Adrenal gland (tissue), 12 donors: ENCODE results near the gene STAP2. TPM values are rescaled to one million over a fixed set of nuclear protein-coding genes. Genes with fewer than 3 reads are reported as not detected.
A peak's percentile ranks its signal among the peaks of the same experiment; 100 is the strongest.

ENCODE experiments used
- DNase-seq, 7 donors: peaks; one replicate each; pipeline ENCODE4 v3.0.0-alpha.2; 2019 to 2020
- H3K27ac ChIP-seq, 5 donors: fragments of 200-600 bp; sonication (generic) in 4 of 5; 1 replicate in 3 of 5; 2 replicates in 2 of 5; pipeline versions ENCODE4 v1.5.1 to v1.8.0; 2016 to 2020; ENCODE audit warnings: mild to moderate bottlenecking in 1 of 5
- H3K27me3 ChIP-seq: fragments of 200-600 bp; 2 replicates; pipeline ENCODE4 v1.8.0; 2021
- H3K36me3 ChIP-seq, 2 donors: fragments of 200-600 bp; replicated peaks in 1 of 2; 1 replicate in 1 of 2; 2 replicates in 1 of 2; pipeline versions ENCODE4 v1.5.1 to v1.8.0; 2018 to 2022
- H3K4me1 ChIP-seq, 2 donors: fragments of 200-600 bp; replicated peaks in 1 of 2; 1 replicate in 1 of 2; 2 replicates in 1 of 2; pipeline versions ENCODE4 v1.5.1 to v1.8.0; 2018 to 2021
- H3K4me3 ChIP-seq, 4 donors: fragments of 200-600 bp; sonication (generic) in 3 of 4; one replicate each; pipeline ENCODE4 v1.5.1; 2016 to 2018
- H3K9me3 ChIP-seq, 3 donors: fragments of 200-600 bp; sonication (generic) in 1 of 3; replicated peaks in 1 of 3; 1 replicate in 2 of 3; 2 replicates in 1 of 3; pipeline versions ENCODE4 v1.5.1 to v1.8.0; 2016 to 2021
- POLR2A ChIP-seq, 2 donors: fragments of 450-650 bp; IDR thresholded peaks; one replicate each; pipeline ENCODE4 v1.6.1; 2017; ENCODE audit warnings: antibody characterized with exemption in 2 of 2, mild to moderate bottlenecking in 2 of 2, moderate library complexity in 1 of 2
- WGBS, 4 donors: extraction: QIAGEN DNeasy Blood & Tissue Kit in 2 of 4; methylation state at CpG; one replicate each; pipeline versions ENCODE4 v1.1.5 to v1.1.7; 2013 to 2017; 5-methylcytosine and 5-hydroxymethylcytosine counted together
- intact Hi-C, 2 donors: fragments of 100-400 bp; cut with DNase I; formaldehyde crosslinking; loops; one replicate each; pipeline versions ENCODE4 v1.14.1 to v1.15.0; 2022 to 2023
- polyA plus RNA-seq, 3 donors: library from polyadenylated mRNA; stranded (reverse); fragments of 200-250 nt in 2 of 3; fragments of 350-450 nt in 1 of 3; fragmentation: Illumina TruSeq in 1 of 3; extraction: RNeasy Lipid Tissue Mini Kit (QIAGEN cat#74804) in 1 of 3; gene quantifications; one replicate each; pipeline ENCODE4 v1.2.3, GENCODE V29; 2013 to 2014
- total RNA-seq, 9 donors: library from RNA; depleted of rRNA in 4 of 9; stranded (reverse); fragments of >200 nt in 4 of 9; fragments of 120-200 nt in 1 of 9; fragmentation: NEBNext Ultra II Directional in 1 of 9; extraction: Animal tissue kit (Norgen Biotek cat#: 25700) in 1 of 9; gene quantifications; one replicate each; pipeline versions ENCODE4 v1.1.0 to v1.2.4, GENCODE V29; 2013 to 2023
- TF ChIP-seq, protein P1 (sequence below), 6 experiments: fragments of 450-650 bp in 4 of 6; fragments of 200-600 bp in 2 of 6; sonication (generic) in 1 of 6; IDR thresholded peaks; 1 replicate in 5 of 6; 2 replicates in 1 of 6; pipeline versions ENCODE4 v1.5.1 to v1.8.0; 2016 to 2021; ENCODE audit warnings: antibody characterized with exemption in 6 of 6, mild to moderate bottlenecking in 2 of 6, moderate library complexity in 1 of 6
- donor health status: healthy with polysubstance abuse.
- donor health status: Bipolar disorder and iron deficiency.
- donor health status: DM: yes; HTN: yes; CAD: no.
- donor health status: DM: no; HTN: no; CAD: no.
- donor health status: DM: no; HTN: no; CAD: no.
- donor health status: DM: yes; HTN: yes; CAD: no.

Gene STAP2
- total and polyA plus RNA-seq, 12 donors, result 5.7 to 106 (median 36.5) TPM

DNA sequence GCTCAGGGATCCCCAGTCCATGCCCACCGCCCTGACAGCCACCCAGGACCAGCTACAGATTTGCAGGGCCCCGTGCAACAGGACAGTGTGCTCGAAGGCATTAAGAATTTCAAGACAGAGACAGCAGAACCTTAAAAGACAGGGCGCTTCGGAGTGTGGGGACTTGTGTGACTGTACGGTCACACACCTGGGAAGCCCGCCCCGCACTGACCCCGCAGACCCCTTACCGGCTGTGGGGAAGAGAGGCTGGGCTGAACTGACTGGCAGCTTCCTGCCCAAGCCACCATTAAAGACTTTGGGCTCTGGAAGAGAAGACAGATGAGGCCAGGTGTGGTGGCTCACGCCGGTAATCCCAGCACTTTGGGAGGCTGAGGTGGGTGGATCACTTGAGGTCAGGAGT lies 14.4 kb downstream of the STAP2 start:
- H3K4me1 ChIP-seq, result peaks cover 8 to 18% of the 10 kb centered on the region in 2 donors
- no peaks in the 10 kb centered on the region for H3K9me3 ChIP-seq
- H3K27ac ChIP-seq, result no peak overlapping the region
- no peaks in the 10 kb centered on the region for H3K36me3 ChIP-seq
- no peak for DNase-seq
- H3K27me3 ChIP-seq, result no peaks in the 10 kb centered on the region
- intact Hi-C loops, result no loop called here
- no peak overlapping the region for H3K4me3 ChIP-seq
- 83 to 89% (median 87%) methylated on average over 8 to 12 of the region's 12 CpGs for WGBS, 4 donors
- TF ChIP-seq, protein P1, sequence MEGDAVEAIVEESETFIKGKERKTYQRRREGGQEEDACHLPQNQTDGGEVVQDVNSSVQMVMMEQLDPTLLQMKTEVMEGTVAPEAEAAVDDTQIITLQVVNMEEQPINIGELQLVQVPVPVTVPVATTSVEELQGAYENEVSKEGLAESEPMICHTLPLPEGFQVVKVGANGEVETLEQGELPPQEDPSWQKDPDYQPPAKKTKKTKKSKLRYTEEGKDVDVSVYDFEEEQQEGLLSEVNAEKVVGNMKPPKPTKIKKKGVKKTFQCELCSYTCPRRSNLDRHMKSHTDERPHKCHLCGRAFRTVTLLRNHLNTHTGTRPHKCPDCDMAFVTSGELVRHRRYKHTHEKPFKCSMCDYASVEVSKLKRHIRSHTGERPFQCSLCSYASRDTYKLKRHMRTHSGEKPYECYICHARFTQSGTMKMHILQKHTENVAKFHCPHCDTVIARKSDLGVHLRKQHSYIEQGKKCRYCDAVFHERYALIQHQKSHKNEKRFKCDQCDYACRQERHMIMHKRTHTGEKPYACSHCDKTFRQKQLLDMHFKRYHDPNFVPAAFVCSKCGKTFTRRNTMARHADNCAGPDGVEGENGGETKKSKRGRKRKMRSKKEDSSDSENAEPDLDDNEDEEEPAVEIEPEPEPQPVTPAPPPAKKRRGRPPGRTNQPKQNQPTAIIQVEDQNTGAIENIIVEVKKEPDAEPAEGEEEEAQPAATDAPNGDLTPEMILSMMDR (IDR thresholded peaks at IDR 0.05), result no peak
- no peak for TF ChIP-seq POLR2A (IDR thresholded peaks at IDR 0.05)

DNA sequence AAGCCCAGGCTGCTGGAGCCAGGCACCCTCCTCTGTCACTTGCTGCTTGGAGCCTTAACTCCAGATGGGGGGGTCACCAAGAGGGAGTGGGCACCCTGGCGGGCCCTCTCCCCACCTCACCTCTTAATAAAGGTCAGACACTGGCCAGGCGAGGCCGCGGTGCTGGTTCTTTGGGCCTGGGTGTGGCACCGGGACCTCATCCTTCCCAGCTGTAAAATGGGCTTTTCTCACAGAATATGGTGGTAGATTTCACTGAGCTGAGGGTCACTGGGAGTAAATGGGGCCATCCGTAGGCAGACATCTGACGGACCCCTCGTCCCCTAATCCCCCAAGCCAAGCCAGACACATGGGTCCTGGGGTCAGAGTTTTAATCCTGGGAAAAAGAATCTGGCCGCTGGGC lies 14.9 kb downstream of the STAP2 start:
- TF ChIP-seq, protein P1 (IDR thresholded peaks at IDR 0.05), result no peak
- TF ChIP-seq POLR2A (IDR thresholded peaks at IDR 0.05), result no peak
- WGBS, 4 donors, result 91 to 94% (median 93%) methylated on average over 8 to 9 of the region's 9 CpGs
- Histone ChIP-seq H3K9me3 (no peaks in the 10 kb centered on the region), H3K27me3 (no peaks in the 10 kb centered on the region), H3K4me3 (no peak overlapping the region), H3K36me3 (no peaks in the 10 kb centered on the region), H3K4me1 (peaks cover 2 to 13% of the 10 kb centered on the region in 2 donors), H3K27ac (no peak overlapping the region)
- intact Hi-C loops, result no loop called here
- DNase-seq, result peak in 1 of 7 donors; percentile 25

DNA sequence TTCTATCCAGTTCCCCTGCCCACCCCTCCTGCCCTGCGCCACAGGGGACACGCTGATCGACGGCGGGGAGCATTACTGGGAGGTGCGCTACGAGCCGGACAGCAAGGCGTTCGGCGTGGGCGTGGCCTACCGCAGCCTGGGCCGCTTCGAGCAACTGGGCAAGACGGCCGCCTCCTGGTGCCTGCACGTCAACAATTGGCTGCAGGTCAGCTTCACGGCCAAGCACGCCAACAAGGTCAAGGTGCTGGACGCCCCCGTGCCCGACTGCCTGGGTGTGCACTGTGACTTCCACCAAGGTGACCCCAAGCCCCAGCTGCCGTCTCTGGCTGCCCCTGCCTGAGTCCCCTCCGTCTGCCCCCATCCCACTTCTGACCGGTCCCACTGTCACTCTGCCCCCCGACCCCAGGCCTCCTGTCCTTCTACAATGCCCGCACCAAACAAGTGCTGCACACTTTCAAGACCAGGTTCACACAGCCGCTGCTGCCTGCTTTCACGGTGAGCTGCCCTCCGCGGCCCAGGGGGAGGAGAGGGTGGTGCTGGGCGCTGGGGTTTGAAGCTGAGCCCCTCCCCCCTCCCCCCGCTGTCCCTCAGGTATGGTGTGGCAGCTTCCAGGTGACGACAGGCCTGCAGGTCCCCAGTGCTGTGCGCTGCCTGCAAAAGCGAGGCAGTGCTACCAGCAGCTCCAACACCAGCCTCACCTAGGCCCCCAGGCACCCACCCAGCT lies 15.5 kb downstream of the STAP2 start:
- WGBS, 4 donors, result 51 to 57% (median 53%) methylated on average over 8 to 37 of the region's 37 CpGs
- no peak for TF ChIP-seq POLR2A (IDR thresholded peaks at IDR 0.05)
- TF ChIP-seq, protein P1 (IDR thresholded peaks at IDR 0.05), result no peak
- no peaks in the 10 kb centered on the region for H3K9me3 ChIP-seq
- peak; percentile 71 to 89 (median 81) for DNase-seq
- no peak overlapping the region for H3K4me3 ChIP-seq
- H3K4me1 ChIP-seq, result peaks cover 0 to 13% of the 10 kb centered on the region in 2 donors
- H3K36me3 ChIP-seq, result no peaks in the 10 kb centered on the region
- H3K27ac ChIP-seq, result no peak overlapping the region
- intact Hi-C loops, result no loop called here
- no peaks in the 10 kb centered on the region for H3K27me3 ChIP-seq

DNA sequence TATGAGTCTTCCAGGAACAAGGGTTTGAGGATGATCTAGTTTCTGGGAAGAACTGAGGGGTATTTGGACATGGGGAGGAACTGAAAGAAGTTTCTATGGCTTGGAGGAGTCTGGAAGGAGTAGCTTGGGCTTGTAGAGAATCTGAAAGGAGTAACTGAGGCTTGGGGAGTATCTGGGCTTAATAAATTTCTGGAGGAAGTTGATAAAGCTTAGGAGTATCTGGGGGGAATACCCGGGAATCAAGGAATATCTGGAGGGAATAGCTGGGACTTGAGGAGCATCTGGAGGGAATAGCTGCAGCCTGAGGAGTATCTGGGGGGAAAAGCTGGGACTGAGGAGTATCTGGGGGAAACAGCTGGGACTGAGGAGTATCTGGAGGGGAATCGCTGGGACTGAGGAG lies 18.2 kb downstream of the STAP2 start:
- DNase-seq, result no peak
- 90 to 95% (median 92%) methylated on average over 2 of the region's 2 CpGs for WGBS, 4 donors
- no peak overlapping the region for H3K27ac ChIP-seq

More for the DNA sequence above, 18.2 kb downstream of the STAP2 start:
- Histone ChIP-seq H3K36me3 (no peaks in the 10 kb centered on the region), H3K4me1 (no peaks in the 10 kb centered on the region), H3K4me3 (no peak overlapping the region), H3K27me3 (no peaks in the 10 kb centered on the region), H3K9me3 (no peaks in the 10 kb centered on the region)
- intact Hi-C loops, result no loop called here
- no peak for TF ChIP-seq POLR2A (IDR thresholded peaks at IDR 0.05)
- TF ChIP-seq, protein P1 (IDR thresholded peaks at IDR 0.05), result no peak
